H1 (cell line): Measurements from ENCODE around the gene VCX2.

ENCODE experiments used
- GABPA ChIP-seq: IDR thresholded peaks from 2 replicates; pipeline ENCODE4 v1.6.1; 2011; ENCODE audit warnings: mild to moderate bottlenecking, low read length, moderate library complexity, borderline replicate concordance; ENCODE audit not compliant: insufficient read depth
- POLR2AphosphoS5 ChIP-seq: IDR thresholded peaks from 2 replicates; pipeline ENCODE4 v1.6.1; 2011; ENCODE audit warnings: low read depth, low read length
- SP1 ChIP-seq: IDR thresholded peaks from 2 replicates; pipeline ENCODE4 v1.6.1; 2011; ENCODE audit warnings: low read depth, low read length
- USF2 ChIP-seq: IDR thresholded peaks from 2 replicates; pipeline ENCODE4 v1.6.1; 2011; ENCODE audit warnings: low read length, improper control_type of control experiment

GRCh38 chrX:8125566-8125965 is 45.5 kb downstream of the VCX2 start:
- TF ChIP-seq POLR2AphosphoS5 (no peak), SP1 (no peak), USF2 (no peak), GABPA (no peak)
